Memory B cell (primary cell): ENCODE results near the gene MRTO4.
"Not testable (repeated sequence)": the region's sequence is repeated elsewhere in the genome, so short reads cannot be mapped to it uniquely, and the experiment has no call there.

Source experiments
- ATAC-seq: fragments of 150-1000 bp; cut with Tn5 transposase; 2 replicates; pipeline ENCODE4 v1.10.0; 2021; ENCODE audit warnings: low read depth, mild to moderate bottlenecking, moderate library complexity
- DNase-seq, 2 donors: peaks; one replicate each; pipeline ENCODE4 v3.0.0; 2022; ENCODE audit warnings: low spot score in 2 of 2
- H3K27ac Mint-ChIP-seq: one replicate; pipeline ENCODE4 v1.8.0; 2022; ENCODE audit warnings: mild to moderate bottlenecking, moderate library complexity, mixed read lengths
- H3K27me3 Mint-ChIP-seq: one replicate; pipeline ENCODE4 v1.8.0; 2022; ENCODE audit warnings: mixed read lengths
- H3K36me3 Mint-ChIP-seq: one replicate; pipeline ENCODE4 v1.8.0; 2022; ENCODE audit warnings: mild to moderate bottlenecking, mixed read lengths
- H3K4me1 Mint-ChIP-seq: one replicate; pipeline ENCODE4 v1.8.0; 2022; ENCODE audit warnings: mixed read lengths
- H3K4me3 Mint-ChIP-seq: one replicate; pipeline ENCODE4 v1.8.0; 2022; ENCODE audit warnings: mild to moderate bottlenecking, moderate library complexity, mixed read lengths
- H3K9me3 Mint-ChIP-seq: one replicate; pipeline ENCODE4 v1.8.0; 2022; ENCODE audit warnings: mixed read lengths

MRTO4 gene

GRCh38 chr1:19272064-19272463, 20.5 kb downstream of the MRTO4 start:
- peaks cover 9% of the 10 kb centered on the region for H3K27me3 Mint-ChIP-seq
- H3K36me3 Mint-ChIP-seq, result peaks cover 11% of the 10 kb centered on the region
- no peak overlapping the region for H3K27ac Mint-ChIP-seq
- no peak overlapping the region for H3K4me3 Mint-ChIP-seq
- ATAC-seq (no peak), DNase-seq (no peak)
- H3K4me1 Mint-ChIP-seq, result no peaks in the 10 kb centered on the region
- H3K9me3 Mint-ChIP-seq, result peaks cover 6% of the 10 kb centered on the region

- Mint-ChIP-seq H3K27ac (no peak overlapping the region), H3K36me3 (peaks cover 11% of the 10 kb centered on the region), H3K27me3 (peaks cover 9% of the 10 kb centered on the region), H3K4me3 (no peak overlapping the region), H3K9me3 (peaks cover 7% of the 10 kb centered on the region), H3K4me1 (no peaks in the 10 kb centered on the region)
- ATAC-seq, result no peak
- DNase-seq, result no peak
These were observed 21.7 kb downstream of the MRTO4 start for GRCh38 chr1:19273106-19273843.

- H3K27me3 Mint-ChIP-seq, ATAC-seq, H3K4me3 Mint-ChIP-seq, H3K9me3 Mint-ChIP-seq, H3K4me1 Mint-ChIP-seq, DNase-seq, H3K27ac Mint-ChIP-seq: not testable (repeated sequence)
- H3K36me3 Mint-ChIP-seq, result peaks cover 11% of the 10 kb centered on the region
These were observed 22.4 kb downstream of the MRTO4 start for GRCh38 chr1:19273844-19274531.

- H3K27me3 Mint-ChIP-seq, result peaks cover 9% of the 10 kb centered on the region
These were observed 23.0 kb downstream of the MRTO4 start for GRCh38 chr1:19274636-19275035.

GRCh38 chr1:19283891-19284290, 32.3 kb downstream of the MRTO4 start:
- no peak for DNase-seq

More at GRCh38 chr1:19274636-19275035, 23.0 kb downstream of the MRTO4 start:
- no peaks in the 10 kb centered on the region for H3K4me1 Mint-ChIP-seq
- DNase-seq (no peak), ATAC-seq (no peak)
- no peak overlapping the region for H3K27ac Mint-ChIP-seq
- peaks cover 11% of the 10 kb centered on the region for H3K36me3 Mint-ChIP-seq
- peaks cover 7% of the 10 kb centered on the region for H3K9me3 Mint-ChIP-seq
- no peak overlapping the region for H3K4me3 Mint-ChIP-seq

GRCh38 chr1:19284881-19285280, 33.3 kb downstream of the MRTO4 start:
- Mint-ChIP-seq H3K36me3 (peaks cover 7% of the 10 kb centered on the region), H3K27me3 (peaks cover 5% of the 10 kb centered on the region), H3K4me3 (no peak overlapping the region), H3K9me3 (no peaks in the 10 kb centered on the region), H3K27ac (no peak overlapping the region), H3K4me1 (peaks cover 6% of the 10 kb centered on the region)
- ATAC-seq (no peak), DNase-seq (no peak)

More at GRCh38 chr1:19283891-19284290, 32.3 kb downstream of the MRTO4 start:
- H3K9me3 Mint-ChIP-seq, result no peaks in the 10 kb centered on the region
- peaks cover 6% of the 10 kb centered on the region for H3K36me3 Mint-ChIP-seq
- H3K4me3 Mint-ChIP-seq, result no peak overlapping the region
- H3K27me3 Mint-ChIP-seq, result peaks cover 3% of the 10 kb centered on the region
- peaks cover 3% of the 10 kb centered on the region for H3K4me1 Mint-ChIP-seq
- H3K27ac Mint-ChIP-seq, result no peak overlapping the region
- ATAC-seq, result no peak

GRCh38 chr1:19285366-19285765, 33.8 kb downstream of the MRTO4 start:
- DNase-seq, H3K9me3 Mint-ChIP-seq, H3K4me1 Mint-ChIP-seq: not testable (repeated sequence)

GRCh38 chr1:19285807-19286206, 34.2 kb downstream of the MRTO4 start:
- H3K36me3 Mint-ChIP-seq, ATAC-seq, H3K4me1 Mint-ChIP-seq, DNase-seq, H3K27me3 Mint-ChIP-seq, H3K27ac Mint-ChIP-seq, H3K4me3 Mint-ChIP-seq, H3K9me3 Mint-ChIP-seq: not testable (repeated sequence)

More at GRCh38 chr1:19285366-19285765, 33.8 kb downstream of the MRTO4 start:
- not testable (repeated sequence) for H3K27me3 Mint-ChIP-seq, H3K27ac Mint-ChIP-seq, H3K36me3 Mint-ChIP-seq, ATAC-seq, H3K4me3 Mint-ChIP-seq

GRCh38 chr1:19287436-19288185, 36.0 kb downstream of the MRTO4 start:
- Mint-ChIP-seq H3K9me3 (peaks cover 1% of the 10 kb centered on the region), H3K36me3 (peaks cover 12% of the 10 kb centered on the region), H3K4me3 (peak overlapping the region; percentile 80), H3K27ac (no peak overlapping the region), H3K27me3 (peaks cover 5% of the 10 kb centered on the region), H3K4me1 (peaks cover 6% of the 10 kb centered on the region)
- DNase-seq (no peak), ATAC-seq (no peak)

- H3K27ac Mint-ChIP-seq, H3K9me3 Mint-ChIP-seq, H3K4me1 Mint-ChIP-seq, H3K27me3 Mint-ChIP-seq: not testable (repeated sequence)
- peak; percentile 96 for ATAC-seq
- peaks cover 12% of the 10 kb centered on the region for H3K36me3 Mint-ChIP-seq
- peak within 1 kb of the TSS; percentile 80 for H3K4me3 Mint-ChIP-seq
- DNase-seq, result peak in 1 of 2 donors; percentile 33
These were observed 37.0 kb downstream of the MRTO4 start, which contains the start of gene AKR7A3 for GRCh38 chr1:19288324-19289241. AKR7A3 (minus strand) TSS chr1:19288770; CDS start chr1:19288709, 61 bp downstream.

GRCh38 chr1:19289244-19289643, 37.6 kb downstream of the MRTO4 start:
- Mint-ChIP-seq H3K9me3 (peaks cover 4% of the 10 kb centered on the region), H3K27ac (no peak overlapping the region), H3K4me3 (peak overlapping the region; percentile 55), H3K36me3 (peaks cover 14% of the 10 kb centered on the region), H3K27me3 (peaks cover 5% of the 10 kb centered on the region), H3K4me1 (peaks cover 6% of the 10 kb centered on the region)
- DNase-seq, result no peak
- no peak for ATAC-seq

GRCh38 chr1:19294638-19295037, 43.0 kb downstream of the MRTO4 start:
- DNase-seq (no peak), ATAC-seq (no peak)
- H3K4me1 Mint-ChIP-seq, result peaks cover 2% of the 10 kb centered on the region
- no peak overlapping the region for H3K4me3 Mint-ChIP-seq
- peaks cover 30% of the 10 kb centered on the region for H3K36me3 Mint-ChIP-seq
- peaks cover 18% of the 10 kb centered on the region for H3K9me3 Mint-ChIP-seq
- H3K27me3 Mint-ChIP-seq, result no peaks in the 10 kb centered on the region
- no peak overlapping the region for H3K27ac Mint-ChIP-seq

GRCh38 chr1:19300211-19300610, 48.6 kb downstream of the MRTO4 start:
- Mint-ChIP-seq H3K27me3 (no peaks in the 10 kb centered on the region), H3K4me3 (no peak overlapping the region), H3K36me3 (peaks cover 31% of the 10 kb centered on the region), H3K9me3 (peaks cover 8% of the 10 kb centered on the region), H3K27ac (no peak overlapping the region), H3K4me1 (peaks cover 2% of the 10 kb centered on the region)
- DNase-seq (no peak), ATAC-seq (no peak)
